Occipital lobe (tissue), 2 donors: Measurements from ENCODE around the gene MAGI1. TPM values are rescaled to one million over a fixed set of nuclear protein-coding genes. Genes with fewer than 3 reads are reported as not detected.
"Not testable (repeated sequence)": the region's sequence is repeated elsewhere in the genome, so short reads cannot be mapped to it uniquely, and the experiment has no call there.

Source experiments
- DNase-seq: peaks from one replicate; lab custom pipeline; 2025; lab: John Stamatoyannopoulos, UW
- total RNA-seq: library from RNA; depleted of rRNA; stranded (reverse); fragments of >200 nt; gene quantifications from one replicate; pipeline ENCODE4 v1.2.3, GENCODE V29; 2014

MAGI1 gene
- total RNA-seq = 49.4 TPM

DNA sequence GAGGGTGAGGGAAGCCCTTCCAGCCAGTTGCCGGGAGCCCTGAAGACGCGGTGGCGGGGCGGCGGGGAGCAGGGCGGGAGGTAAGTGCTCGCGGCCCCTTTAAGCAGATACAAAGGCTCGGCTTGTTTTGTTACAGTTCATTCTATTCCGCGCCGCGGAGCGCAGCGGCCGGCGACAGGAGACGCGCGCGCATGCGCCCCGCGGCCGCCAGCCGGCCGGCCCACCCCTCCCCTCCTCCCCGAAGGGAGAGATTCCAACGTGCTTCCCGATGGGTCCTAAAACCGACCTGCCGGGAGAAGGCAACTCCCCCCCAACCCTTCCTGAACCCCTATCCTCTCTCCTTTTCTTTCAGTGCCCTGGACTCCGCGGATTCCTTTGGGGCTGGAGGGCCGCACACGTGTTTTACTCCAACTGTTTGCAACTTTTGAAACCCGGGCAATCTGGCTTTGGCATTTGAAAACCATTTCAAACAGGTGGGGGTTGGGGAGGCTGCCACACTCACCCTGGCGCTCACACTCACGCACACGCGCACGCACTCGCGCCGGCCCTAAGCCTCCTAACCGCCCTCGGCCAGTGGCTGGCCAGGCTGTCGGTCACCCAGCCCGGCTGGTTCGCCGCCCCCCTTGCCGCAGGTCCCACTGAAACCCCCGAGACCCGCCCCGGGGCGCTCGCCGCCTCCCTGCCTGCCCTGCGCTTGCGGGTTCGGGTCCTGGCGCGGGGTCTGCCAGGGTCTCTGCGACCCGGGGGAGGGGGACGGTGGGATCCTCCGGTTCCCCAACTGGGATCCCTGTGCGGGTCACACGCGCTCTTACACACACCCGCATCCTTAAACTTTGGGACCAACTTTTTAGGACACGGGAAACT is at the start of gene MAGI1:
Gene MAGI1 (minus strand): TSS at position 193 of the 864 bp plus-strand sequence. CDS start 610 bp downstream, outside the sequence.
- DNase-seq = peak; percentile 91

GRCh38 chr3:66083784-66084213 is 45.1 kb upstream of the MAGI1 start:
- DNase-seq = no peak

DNA sequence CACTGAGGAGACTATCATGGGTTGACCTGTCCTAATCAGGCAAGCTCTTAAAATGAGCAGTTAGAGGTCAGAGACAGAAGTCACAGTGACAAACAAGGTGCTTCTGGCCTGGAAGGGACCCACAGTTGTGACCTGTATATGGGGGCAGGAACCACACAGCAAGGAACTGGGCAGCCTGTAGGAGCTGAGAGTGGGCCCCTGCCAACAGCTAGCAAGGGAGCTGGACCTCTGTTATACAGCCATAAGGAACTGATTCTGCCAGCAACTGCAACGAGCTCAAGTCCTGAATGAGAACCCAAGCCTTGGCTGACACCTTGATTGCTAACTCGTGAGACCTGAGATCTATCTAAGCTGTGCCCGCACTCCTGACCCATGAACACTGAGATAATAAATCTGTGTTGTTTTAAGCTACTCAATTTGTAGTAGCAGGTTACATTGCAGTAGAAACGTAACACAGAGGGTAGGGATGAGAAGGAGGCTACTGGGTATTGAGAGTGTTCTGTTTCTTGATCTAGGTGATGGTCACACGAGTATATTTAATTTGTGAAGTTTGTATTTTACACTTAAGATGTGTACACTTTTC is 44.5 kb upstream of the MAGI1 start:
- DNase-seq = no peak

GRCh38 chr3:66082679-66083078 is 44.0 kb upstream of the MAGI1 start:
- no peak for DNase-seq

DNA sequence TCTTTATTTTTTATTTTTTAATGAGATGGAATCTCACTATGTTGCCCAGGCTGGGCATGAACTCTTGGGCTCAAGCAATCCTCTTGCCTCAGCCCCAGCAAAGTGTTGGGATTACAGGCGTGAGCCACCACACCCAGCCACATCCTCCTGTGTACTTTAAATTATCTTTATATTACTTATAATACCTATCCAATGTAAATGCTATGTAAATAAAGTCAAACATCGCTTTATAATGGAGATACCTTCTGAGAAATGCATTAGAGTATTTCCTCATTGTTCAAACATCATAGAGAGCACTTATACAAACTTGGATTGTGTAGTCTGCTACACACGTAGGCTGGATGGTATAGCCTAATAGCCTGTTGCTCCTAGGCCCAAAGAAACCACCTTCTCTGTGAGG is 41.4 kb upstream of the MAGI1 start:
- no peak for DNase-seq

GRCh38 chr3:66077973-66078372 is 39.3 kb upstream of the MAGI1 start:
- no peak for DNase-seq

- no peak for DNase-seq
Measured at GRCh38 chr3:66076861-66077470, 38.2 kb upstream of the MAGI1 start.

- no peak for DNase-seq
Measured at GRCh38 chr3:66075281-66075680, 36.6 kb upstream of the MAGI1 start.

DNA sequence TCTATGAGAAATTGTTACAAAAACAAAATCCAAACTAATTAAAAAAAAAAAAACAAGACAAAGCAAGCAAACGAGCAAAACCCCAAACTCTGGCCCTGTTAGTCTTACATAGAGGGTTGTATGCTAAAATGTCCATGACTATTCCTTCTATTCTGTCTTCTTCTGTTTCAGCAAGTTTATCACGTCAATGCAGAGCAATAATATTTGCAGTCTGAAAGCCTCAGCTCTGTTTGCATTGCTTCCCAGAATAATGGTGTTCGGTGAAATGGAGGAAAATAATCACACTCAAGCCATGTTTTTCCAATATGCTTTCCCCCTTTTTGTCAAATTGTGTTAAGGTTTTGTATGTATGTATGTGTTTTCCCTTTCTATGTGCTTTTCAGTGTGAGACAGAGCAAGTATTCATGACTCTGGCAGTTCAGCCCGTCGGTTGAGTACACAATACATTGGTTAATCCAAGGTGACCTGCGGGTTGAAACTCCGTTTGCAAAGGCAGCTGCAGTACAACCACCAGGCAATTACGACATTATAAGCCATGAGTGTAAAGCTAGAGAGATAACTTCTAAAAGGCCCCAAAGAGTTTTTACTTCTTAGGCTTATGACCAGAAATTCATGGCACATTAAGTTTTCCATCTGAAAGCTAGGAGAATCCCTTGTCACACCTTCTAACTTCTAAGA is 34.9 kb upstream of the MAGI1 start:
- DNase-seq = no peak

DNA sequence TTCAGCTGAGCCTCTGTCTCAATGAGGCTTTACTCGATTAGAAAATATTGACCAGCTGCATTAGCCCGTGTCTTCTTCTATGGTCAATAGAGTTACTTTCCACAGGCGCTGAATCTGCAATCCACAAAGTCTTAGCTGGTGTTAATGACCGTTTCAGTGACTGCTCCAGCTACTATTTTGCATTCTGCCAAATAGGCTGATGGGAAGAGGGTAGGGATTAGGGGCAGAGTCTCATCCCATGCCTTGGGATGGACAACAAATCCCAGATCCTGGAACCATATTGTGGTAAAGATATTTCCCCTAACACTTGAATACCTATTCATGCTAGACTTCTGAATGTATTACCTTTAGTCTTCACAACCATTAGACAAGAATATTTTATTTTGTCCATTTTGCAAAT is 29.5 kb upstream of the MAGI1 start:
- DNase-seq = no peak

DNA sequence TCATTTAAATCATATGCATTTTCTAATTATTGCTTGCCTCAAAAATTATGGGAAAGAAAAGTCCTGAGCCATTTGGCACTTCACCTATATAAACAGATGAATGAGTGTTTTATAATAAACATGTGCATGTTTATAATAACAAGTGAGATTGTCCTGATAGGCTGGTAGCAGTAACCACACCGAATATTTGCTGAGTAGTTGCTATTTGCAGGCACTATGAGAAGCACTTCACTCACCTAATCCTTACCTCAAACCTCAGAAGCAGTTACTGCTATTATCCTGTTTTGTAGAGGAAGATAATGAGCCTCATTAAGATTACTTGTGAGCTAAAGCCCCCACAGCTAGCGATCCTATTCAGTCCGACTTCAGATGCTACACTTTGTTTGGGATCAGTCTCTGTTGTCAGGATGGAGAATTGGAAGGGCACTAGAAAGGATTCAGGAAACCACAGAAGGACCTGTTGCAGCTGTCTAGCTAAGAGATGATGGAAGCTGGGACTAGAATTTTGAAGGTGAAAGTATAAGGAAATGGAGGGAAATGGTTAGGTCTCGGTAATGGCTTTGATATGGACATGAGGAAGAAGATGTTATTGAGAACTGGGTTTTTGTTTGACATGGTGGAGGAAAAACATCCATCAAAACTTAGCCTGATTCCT is 28.4 kb upstream of the MAGI1 start:
- DNase-seq = no peak

GRCh38 chr3:66055289-66055688 is 16.6 kb upstream of the MAGI1 start:
- DNase-seq = no peak

DNA sequence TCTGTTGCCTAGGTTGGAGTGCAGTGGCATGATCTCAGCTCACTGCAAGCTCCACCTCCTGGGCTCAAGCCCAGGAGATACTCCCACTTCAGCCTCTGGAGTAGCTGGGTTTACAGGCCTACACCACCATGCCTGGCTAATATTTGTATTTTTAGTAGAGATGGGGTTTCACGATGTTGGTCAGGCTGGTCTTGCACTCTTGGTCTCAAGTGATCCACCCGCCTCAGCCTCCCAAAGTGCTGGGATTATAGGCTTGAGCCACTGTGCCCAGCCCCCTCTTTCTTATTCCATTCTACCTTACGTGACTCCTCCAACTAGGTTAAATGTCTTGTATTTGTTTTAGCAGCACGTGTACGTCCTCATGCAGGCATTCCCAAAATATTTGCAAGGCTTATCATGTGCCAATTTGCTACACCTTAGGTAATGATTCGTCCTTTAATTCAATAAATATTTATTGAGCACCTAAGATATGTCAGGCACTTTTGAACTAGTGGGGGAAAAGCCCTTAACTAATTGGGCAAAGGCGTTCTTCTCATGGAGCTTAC is 14.9 kb upstream of the MAGI1 start:
- no peak for DNase-seq

- no peak for DNase-seq
Measured at GRCh38 chr3:66052721-66053549, 14.2 kb upstream of the MAGI1 start.

DNA sequence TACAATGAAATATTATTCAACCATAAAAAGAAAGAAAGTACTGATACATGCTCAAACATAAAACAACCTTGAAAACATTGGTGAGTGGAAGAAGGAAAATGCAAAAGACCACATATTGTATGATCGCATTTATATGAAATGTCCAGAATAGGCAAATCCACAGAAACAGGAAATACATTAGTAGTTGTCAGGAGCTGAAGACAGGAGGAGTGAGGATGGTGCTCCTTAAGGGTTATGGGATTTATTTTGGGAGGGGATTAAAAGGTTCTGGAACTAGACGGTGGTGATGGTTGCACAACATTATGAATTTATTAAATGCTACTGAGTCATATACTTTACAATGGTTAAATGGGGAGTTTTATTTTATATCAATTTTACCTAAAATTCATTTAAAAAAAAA is 12.1 kb upstream of the MAGI1 start:
- no peak for DNase-seq

GRCh38 chr3:66048051-66048395 is 9.3 kb upstream of the MAGI1 start:
- no peak for DNase-seq

DNA sequence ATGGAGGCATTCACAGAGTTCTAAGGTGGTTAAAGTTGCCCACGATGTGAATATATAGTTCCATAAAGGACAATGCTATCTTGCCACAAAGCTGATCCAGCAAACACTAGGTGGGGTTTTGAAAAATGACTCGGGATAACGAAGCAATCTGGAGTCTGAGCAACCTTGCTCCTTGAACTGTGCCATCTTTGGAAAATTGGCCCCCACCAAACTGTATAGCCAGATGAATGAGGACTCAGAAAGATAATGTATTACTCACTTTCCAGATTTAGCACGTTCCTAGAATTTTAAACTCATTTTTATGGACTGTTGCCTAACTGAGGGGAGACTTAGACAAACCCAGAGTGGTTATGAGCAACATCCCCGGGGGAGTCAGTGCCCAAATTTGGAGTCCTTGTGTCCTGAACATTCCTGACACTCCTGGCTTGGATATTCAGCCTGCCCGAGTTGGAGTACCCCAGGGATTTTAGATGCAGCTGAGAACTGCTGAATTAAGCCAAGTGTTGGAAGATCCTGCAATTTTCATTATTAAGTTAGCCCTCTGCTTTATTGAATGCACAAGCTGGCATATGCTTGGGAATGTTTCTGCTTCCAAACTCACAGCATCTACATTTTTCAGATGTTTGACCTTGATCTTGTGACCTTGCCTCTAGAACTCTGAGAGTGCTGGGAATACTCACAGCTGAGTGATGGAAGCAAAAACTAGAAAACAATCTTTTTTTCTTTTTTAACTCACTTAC is 8.8 kb upstream of the MAGI1 start:
- DNase-seq = no peak

GRCh38 chr3:66046321-66046720 is 7.6 kb upstream of the MAGI1 start:
- not testable (repeated sequence) for DNase-seq

GRCh38 chr3:66041828-66042227 is 3.1 kb upstream of the MAGI1 start:
- no peak for DNase-seq

DNA sequence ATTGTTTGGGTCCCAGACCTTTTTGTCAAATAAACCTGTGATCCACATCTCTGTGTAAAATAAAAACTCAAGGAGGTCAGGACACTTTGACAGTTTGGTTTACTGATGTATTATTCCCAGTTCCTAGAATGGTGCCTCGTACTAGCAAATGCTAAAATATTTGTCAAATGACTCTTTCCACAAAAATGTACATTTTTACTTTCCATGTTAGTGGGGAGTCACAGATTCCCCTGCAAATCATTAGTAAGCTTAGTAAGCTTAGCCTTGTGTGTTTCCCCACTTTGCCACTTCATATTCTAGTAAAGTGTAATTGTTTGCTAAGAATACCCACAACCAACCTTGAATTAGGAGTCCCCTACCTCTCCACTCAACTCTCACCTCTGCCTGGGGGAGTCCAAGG is 2.4 kb upstream of the MAGI1 start:
- DNase-seq = no peak
